A549 treated with Hydrocortisone at 1 μM for 4 hours (cell line): ENCODE data around the gene TSPO. TPM values are rescaled to one million over a fixed set of nuclear protein-coding genes. Genes with fewer than 3 reads are reported as not detected.

Source experiments
- total RNA-seq: library from RNA; stranded (reverse); fragments of 200-300 nt; extraction: Qiagen RNA extraction; gene quantifications from 5 replicates; pipeline ENCODE4 v1.2.3, GENCODE V29; 2022

The TSPO gene
- 146 to 241 TPM (median 227 TPM) in 5 replicates for total RNA-seq

DNA sequence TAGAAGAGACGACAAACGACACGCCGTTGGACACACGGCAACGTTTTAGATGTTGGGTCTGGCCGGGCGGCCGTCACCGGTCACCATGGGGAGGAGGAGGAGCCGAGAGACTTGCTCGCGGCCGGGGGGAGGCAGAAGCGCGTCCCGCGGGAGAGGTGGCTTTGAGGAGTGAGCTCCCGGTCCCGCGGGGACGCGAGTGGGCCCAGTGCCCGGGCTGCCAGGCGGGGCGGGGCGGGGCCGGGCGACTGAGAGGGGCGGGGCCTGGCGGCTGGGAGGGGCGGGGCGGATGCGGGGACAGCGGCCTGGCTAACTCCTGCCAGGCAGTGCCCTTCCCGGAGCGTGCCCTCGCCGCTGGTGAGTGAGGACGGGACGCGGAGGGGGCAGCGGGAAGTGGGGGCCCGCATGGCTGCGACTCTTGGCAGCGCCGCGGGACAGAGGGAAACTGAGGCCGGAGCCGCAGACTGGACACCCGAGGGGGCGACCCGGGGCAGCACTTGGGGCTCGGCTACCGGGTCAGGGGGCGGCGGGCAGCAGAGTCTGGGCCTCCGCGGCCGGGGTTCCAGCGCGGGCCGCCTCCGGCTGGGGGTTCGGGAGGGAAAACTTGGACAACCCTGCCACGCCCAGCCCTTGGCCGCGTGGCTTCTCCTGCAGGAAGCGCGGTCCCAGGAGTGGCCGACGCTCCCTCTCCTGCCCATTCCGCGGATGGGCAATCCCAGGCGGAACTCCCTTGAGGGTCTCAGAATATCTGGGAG lies at the start of gene TSPO:
Gene TSPO, plus strand, starts transcription at position 309 of the 752 bp plus-strand sequence. CDS start 7,680 bp downstream, outside the sequence.

GRCh38 chr22:43110444-43110926 lies 40.9 kb upstream of the TSPO start, which contains the start of gene BIK:
TSS of gene BIK (plus strand) at chr22:43110750. CDS start at chr22:43124023, 13,273 bp downstream.

DNA sequence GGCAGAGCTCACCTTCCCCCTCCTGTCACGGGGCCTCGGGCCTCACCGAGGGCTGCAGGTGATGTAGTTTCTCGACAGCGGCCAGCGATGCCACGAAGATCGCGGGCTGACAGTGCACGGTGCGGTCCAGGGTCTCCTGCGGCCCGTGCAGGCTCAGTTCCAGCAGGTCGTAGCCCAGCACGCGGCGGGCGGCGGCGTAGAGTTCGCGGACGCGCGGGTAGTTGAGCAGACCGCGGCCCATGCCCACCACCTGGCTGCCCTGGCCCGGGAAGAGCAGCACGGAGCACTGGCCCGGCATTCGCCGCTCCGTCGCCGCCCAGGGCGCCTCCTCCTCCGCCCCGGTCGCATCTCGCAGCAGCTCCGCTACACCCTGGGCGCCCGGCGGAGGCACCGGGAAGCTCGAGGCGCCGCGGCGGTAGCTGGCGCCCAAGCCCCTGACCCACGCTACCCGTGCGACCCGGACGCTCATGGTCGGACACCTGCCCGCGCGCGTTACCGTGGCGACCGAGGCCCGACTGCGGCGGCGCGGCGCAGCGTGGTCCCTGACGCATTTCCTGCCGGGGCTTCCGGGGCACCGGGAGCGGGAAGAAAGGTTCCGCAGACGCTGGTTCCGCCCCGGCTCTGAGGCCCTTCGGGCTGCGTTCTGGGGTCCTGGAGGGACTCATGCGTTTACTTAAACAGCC lies 8.3 kb upstream of the TSPO start, which contains the start of gene MCAT:
Gene MCAT, minus strand, starts transcription at position 519 of the 683 bp plus-strand sequence. Its CDS starts 50 bp downstream, at position 469.

DNA sequence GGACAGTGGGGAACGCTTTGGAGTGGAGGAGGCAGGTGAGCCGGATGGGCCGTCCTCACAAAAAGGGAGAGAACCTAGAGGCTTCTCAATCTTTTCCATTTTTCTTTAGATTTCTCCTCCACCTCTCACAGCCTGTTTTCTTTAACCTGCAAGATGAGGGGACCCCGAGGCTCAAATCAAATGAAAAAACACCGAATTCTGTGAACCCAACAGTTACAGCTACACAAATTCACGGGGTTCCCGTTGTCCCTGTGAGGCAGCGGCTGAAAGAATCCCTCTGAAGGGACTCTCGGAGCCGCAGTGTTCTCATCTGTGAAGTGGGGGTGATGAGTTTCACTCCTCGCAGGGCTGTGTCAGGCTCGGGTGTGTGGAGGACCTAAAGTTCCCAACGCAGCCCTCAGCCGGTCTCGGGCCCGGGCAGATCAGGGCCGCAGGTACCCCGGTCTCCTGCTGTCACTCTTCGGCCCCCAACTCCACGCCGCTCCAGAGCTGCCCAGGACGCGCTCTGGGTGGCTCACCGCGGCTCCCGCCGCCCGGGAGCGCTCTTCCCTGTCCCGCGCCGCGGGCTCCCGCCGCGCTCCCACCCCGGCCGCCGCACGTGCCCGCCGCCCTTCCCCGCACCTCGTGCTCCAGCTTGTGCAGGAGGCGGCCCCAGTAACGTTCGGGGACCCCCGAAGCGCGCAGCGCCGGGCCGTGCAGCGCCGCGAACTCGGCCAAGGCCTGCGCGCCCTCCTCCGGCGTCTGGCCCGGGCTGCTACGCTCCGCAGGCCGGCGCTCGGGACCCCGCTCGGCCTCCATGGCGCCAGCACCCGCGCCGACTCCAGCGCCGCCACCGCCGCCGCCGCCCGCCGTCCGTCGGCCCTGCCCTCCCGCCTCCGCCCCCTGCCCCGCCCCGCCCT lies 35.2 kb downstream of the TSPO start, which contains the start of gene TTLL12:
Gene TTLL12, minus strand, starts transcription at position 863 of the 899 bp plus-strand sequence. Its CDS starts 65 bp downstream, at position 798.

Other genes starting within 250 kb of the TSPO start
- gene PACSIN2, start 136.4 kb upstream of the TSPO start, total RNA-seq = 148 to 200 TPM (median 179 TPM) in 5 replicates
- 2.0 to 3.3 TPM (median 3.0 TPM) in 5 replicates for gene TTLL1, start 62.2 kb upstream of the TSPO start, total RNA-seq
- 1.5 to 2.6 TPM (median 1.9 TPM) in 5 replicates for gene BIK, start 40.8 kb upstream of the TSPO start, total RNA-seq
- gene MCAT, start 8.2 kb upstream of the TSPO start, total RNA-seq = 16.3 to 28.3 TPM (median 23.9 TPM) in 5 replicates
- 22.2 to 25.6 TPM (median 22.7 TPM) in 5 replicates for gene TTLL12, start 35.6 kb downstream of the TSPO start, total RNA-seq
- gene SCUBE1, start 191.8 kb downstream of the TSPO start, total RNA-seq = 0.09 to 0.36 TPM (median 0.13 TPM) in 5 replicates